ENCODE results near the gene GPC4. TPM values are rescaled to one million over a fixed set of nuclear protein-coding genes. Genes with fewer than 3 reads are reported as not detected.

The GPC4 gene
- total RNA-seq, 1 donor from 2014 or later, result not detected

GRCh38 chrX:133412246-133412645 lies 3.0 kb downstream of the GPC4 start:
- intact Hi-C loops (cut with micrococcal nuclease), result no loop called here

DNA sequence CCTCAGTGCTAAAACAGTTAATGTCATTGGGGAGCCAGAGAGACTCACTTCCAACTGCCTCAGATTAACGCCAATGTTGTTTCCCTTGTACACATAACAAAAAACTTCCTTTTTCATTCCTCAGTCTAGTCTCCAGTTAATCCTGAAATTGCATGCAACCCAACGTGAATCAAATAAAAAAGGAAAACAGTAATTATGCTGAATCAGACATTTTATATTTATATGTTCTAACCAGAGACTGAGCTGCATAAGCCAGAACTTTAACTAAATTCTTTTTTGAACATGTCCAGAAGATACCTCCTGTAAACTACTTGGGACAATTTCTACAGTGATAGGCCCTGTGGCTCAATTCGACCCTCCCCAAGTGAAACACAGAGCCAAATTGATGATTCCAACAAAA lies 4.7 kb downstream of the GPC4 start:
- intact Hi-C loops (cut with micrococcal nuclease), result no loop called here

DNA sequence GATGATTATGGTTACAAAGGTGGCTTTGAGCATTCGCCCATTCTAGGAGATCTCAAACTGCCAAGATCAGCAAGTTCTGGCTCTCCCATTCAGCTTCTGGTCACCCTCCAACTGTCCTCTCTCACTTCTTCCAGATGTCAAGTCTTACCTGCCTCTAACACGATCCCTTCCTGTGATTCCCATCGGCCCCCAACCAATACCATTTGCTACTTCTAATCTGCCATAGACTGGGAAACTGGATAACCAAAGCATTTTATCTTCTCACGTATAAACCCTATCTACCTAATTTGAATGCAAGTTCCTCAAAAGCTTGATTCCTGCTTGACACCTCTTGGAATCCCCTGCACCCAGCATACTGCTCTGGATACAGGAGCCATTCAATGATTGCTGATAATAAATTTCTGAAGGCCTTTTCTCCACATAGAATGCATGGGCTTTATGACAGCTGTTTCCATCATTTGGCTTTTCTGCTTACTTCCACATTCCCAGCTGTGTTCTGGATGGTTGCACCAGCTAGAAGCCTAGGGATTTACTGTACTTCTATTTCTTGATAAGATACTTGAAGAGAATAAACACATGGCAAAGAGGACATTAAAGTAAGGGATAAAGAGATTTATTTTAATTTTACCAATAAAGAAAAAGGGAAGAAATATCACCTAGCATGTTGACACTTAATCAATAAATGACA lies 9.6 kb downstream of the GPC4 start:
- intact Hi-C loops (cut with micrococcal nuclease), result no loop called here

- intact Hi-C loops (cut with micrococcal nuclease), result no loop called here
These were observed 11.3 kb downstream of the GPC4 start for GRCh38 chrX:133403984-133404383.

GRCh38 chrX:133402830-133403625 lies 12.3 kb downstream of the GPC4 start:
- intact Hi-C loops (cut with micrococcal nuclease), result no loop called here

- intact Hi-C loops (cut with micrococcal nuclease), result no loop called here
These were observed 13.2 kb downstream of the GPC4 start for GRCh38 chrX:133402042-133402453.

DNA sequence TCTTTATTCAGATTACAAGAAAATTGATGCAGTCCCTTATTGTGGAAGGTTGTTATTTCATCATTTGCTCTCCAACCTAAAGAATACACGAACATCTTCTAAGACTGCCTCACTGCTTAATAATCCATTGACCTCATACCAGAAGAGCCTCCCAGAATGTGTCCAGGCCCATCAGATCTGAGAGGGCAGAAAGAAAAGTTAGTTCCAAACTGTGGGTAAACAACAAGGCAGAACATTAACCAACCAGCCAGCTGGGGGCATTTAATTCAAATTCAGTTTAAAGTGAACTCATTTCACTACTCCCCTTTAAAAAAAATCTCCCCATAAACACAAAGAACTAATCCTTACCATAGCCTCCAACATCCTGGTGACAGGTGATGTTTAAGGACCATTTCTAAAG lies 13.8 kb downstream of the GPC4 start:
- intact Hi-C loops (cut with micrococcal nuclease), result no loop called here

- intact Hi-C loops (cut with micrococcal nuclease), result no loop called here
These were observed 15.9 kb downstream of the GPC4 start for GRCh38 chrX:133399411-133399810.

GRCh38 chrX:133394765-133395164 lies 20.5 kb downstream of the GPC4 start:
- intact Hi-C loops (cut with micrococcal nuclease), result no loop called here

DNA sequence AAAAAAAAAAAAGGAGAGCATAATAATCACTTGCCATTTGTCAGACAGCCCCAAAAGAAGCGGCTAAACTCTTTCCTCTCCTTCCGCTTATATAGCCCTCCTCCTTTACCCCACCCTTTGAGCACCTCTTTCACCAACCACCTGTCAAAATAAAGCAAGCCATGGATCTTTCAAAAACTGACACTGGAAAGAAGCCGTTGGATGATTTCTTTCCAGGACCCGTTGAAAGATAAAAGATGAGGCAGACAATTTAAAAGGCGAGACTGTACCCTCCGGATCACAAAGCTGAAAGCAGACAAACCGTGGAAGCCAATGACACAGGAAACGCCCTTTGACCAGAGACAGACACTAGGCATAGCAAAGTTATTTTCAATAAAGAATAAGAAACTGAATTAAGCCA lies 22.6 kb downstream of the GPC4 start:
- intact Hi-C loops (cut with micrococcal nuclease), result no loop called here

DNA sequence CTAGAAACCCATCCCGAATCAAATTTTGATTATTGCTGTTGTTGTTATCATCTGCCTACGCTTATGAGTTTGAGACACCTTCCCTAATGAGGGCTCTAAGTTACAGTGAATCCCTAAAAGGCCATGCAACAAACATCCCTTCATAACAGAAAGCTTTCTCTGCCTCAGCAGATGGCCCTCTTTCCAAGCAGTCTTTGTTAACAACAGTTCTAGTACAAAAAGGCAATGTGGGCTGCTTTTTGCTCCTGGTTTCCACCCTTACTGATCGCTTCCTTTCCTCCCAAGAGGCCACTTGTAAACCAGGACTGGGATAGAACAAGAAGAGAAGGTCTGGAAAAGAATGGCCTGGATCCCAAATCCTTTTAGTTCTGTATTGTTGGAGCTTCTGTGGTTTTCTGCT lies 24.2 kb downstream of the GPC4 start:
- intact Hi-C loops (cut with micrococcal nuclease), result no loop called here

GRCh38 chrX:133390676-133391075 lies 24.6 kb downstream of the GPC4 start:
- intact Hi-C loops (cut with micrococcal nuclease), result no loop called here

GRCh38 chrX:133389975-133390374 lies 25.3 kb downstream of the GPC4 start:
- intact Hi-C loops (cut with micrococcal nuclease), result no loop called here

- intact Hi-C loops (cut with micrococcal nuclease), result no loop called here
These were observed 30.8 kb downstream of the GPC4 start for GRCh38 chrX:133384454-133384853.

DNA sequence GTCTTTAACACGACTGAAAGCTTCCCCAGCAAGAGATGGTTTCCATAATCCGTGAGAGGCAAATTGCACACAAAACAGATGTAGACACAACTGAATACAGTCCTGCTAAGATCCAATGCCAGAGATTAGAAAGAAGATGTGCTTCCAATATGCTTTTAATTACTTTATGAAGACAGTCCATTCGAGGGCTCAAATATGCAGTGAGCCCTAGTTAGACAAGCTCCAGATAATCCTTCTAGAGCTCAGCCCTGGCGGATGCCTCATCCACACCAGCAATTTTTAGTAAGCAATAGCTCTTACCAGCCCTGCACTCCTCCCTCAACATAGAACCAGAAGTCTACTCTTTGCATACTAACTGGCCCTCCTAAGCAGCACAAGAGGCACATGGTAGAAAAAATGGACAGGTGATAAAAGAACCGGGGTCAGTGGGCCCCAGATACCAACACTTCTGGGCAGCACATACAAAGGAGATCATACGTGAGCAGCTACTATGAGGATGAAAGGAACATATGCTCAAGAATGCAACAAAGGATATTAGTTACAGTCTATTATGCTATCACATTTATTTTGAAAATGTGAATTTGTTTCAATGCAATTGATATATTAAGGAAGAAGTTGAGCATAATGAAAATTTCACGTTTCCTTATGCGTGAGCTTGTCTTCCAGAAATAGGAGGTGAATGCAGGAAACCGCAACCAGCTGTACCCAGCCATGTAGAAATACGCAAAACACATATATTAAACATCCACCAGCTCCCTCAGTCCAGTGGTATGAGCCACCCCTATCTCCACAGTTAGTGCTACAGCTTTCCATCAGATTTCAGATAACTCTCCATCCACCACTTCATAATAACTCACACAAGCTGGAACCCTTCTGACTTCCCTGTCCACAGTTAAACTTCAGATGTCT lies 34.3 kb downstream of the GPC4 start:
- intact Hi-C loops (cut with micrococcal nuclease), result no loop called here

GRCh38 chrX:133376422-133376821 lies 38.9 kb downstream of the GPC4 start:
- intact Hi-C loops (cut with micrococcal nuclease), result no loop called here

DNA sequence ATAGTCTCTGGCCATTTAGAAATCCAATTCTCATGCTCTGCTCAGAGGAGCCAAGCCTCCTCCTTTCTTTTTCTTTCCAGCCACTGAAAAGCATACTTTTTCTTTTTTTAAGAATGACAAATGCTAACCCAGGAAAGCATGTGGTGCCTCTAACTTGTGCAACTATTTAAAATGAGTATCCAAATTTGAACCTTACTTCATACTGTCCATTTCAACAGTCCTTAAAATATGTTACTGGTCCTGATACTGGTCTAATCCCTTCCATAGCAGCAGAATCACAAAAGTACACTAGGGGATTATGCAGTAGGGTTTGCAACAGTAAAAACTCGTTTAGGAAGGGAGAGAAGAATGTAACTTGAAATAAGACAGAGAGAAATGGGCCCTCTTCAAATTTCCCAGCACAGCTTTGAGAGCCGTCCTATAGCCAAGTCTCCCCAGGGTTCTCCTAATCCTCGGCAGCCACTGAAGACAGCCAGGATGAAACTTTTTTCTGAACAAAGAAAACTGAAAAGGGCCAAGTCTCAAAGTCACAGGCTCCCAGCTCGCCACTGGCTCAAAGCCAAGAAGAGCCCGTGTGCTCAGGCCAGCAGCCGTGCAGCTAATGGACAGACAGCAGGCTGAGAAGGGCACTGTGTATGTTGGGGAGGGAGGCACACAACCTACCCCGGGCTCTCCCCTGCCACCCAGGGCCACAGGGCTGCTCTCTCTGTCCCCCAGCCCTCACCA lies 39.5 kb downstream of the GPC4 start:
- intact Hi-C loops (cut with micrococcal nuclease), result no loop called here

GRCh38 chrX:133374874-133375387 lies 40.4 kb downstream of the GPC4 start:
- intact Hi-C loops (cut with micrococcal nuclease), result no loop called here

- intact Hi-C loops (cut with micrococcal nuclease), result no loop called here
These were observed 41.8 kb downstream of the GPC4 start for GRCh38 chrX:133373386-133374079.

DNA sequence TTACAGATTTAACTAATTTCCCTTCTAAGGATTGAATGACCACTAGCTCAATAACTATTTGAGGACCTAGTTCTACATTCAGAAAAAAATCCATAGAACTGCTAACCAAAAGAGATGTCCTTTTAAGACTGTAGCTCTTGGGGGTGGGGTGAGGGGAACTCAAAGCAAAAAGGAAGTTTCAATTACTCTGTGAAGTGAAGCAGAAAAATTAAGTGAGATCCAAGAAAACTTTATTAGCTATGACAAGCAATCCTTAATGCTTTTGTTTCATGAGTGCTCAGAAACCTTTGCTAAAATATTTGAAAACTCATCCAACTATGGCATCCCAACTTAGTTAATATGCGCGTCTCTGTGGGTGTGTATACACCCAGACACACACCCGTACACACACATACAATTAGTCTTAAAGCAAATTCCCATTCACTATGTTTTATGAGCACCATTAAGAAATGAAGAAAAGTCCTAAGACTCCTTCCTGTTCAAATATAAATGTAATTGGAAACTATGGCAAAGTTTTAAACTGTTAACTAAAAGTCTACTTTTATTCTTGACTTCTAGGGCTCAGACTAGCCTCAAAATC lies 44.5 kb downstream of the GPC4 start:
- intact Hi-C loops (cut with micrococcal nuclease), result no loop called here
